Measurements from ENCODE around the gene HLA-DQB2. TPM values are rescaled to one million over a fixed set of nuclear protein-coding genes. Genes with fewer than 3 reads are reported as not detected.
"Not testable (repeated sequence)": the region's sequence is repeated elsewhere in the genome, so short reads cannot be mapped to it uniquely, and the experiment has no call there.

HLA-DQB2 gene
- polyA plus RNA-seq (2012; ENCODE audit: insufficient read depth, insufficient read length, low read depth), result not detected

DNA sequence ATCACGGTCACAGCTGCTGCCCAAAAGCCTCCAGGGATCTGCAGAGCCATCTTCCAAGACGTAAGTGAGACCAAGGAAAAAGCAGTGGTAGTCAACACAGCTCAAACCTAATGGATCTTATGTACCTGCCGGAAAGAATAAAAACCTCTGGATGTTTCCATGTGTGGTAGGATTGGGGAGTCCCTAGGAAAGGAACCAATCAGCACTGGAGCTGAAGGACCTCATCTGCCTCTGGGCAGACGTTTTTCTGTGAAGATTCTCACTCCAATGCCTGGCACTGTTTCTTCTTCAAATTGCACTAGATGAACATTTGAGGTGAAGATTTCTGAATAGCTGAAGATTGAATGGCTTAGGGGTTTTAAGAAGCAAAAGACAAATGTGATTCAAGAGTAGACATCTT lies at the start of gene HLA-DQB2:
HLA-DQB2 (minus strand) TSS at position 112 of the 400 bp plus-strand sequence; CDS start at position 50, 62 bp downstream.
- Histone ChIP-seq H3K9me3 (no peaks in the 10 kb centered on the region), H3K27me3 (peaks cover 60% of the 10 kb centered on the region), H3K4me1 (no peaks in the 10 kb centered on the region), H3K4me3 (ENCODE audit: low read depth, low read length) (no peak within 1 kb of the TSS), H3K36me3 (no peaks in the 10 kb centered on the region)
- TF ChIP-seq, protein P1, sequence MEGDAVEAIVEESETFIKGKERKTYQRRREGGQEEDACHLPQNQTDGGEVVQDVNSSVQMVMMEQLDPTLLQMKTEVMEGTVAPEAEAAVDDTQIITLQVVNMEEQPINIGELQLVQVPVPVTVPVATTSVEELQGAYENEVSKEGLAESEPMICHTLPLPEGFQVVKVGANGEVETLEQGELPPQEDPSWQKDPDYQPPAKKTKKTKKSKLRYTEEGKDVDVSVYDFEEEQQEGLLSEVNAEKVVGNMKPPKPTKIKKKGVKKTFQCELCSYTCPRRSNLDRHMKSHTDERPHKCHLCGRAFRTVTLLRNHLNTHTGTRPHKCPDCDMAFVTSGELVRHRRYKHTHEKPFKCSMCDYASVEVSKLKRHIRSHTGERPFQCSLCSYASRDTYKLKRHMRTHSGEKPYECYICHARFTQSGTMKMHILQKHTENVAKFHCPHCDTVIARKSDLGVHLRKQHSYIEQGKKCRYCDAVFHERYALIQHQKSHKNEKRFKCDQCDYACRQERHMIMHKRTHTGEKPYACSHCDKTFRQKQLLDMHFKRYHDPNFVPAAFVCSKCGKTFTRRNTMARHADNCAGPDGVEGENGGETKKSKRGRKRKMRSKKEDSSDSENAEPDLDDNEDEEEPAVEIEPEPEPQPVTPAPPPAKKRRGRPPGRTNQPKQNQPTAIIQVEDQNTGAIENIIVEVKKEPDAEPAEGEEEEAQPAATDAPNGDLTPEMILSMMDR (IDR thresholded peaks at IDR 0.05; ENCODE audit: low read depth, low read length), result no peak
- DNase-seq, result no peak

GRCh38 chr6:32809171-32809570 lies 45.8 kb upstream of the HLA-DQB2 start:
- TF ChIP-seq, protein P1 (IDR thresholded peaks at IDR 0.05; ENCODE audit: low read depth, low read length), result no peak
- Histone ChIP-seq H3K9me3 (no peaks in the 10 kb centered on the region), H3K27me3 (peaks cover 37% of the 10 kb centered on the region), H3K36me3 (no peaks in the 10 kb centered on the region), H3K4me1 (no peaks in the 10 kb centered on the region), H3K4me3 (ENCODE audit: low read depth, low read length) (no peak overlapping the region)
- DNase-seq, result no peak

- no peaks in the 10 kb centered on the region for H3K9me3 ChIP-seq
- no peak overlapping the region for H3K4me3 ChIP-seq (ENCODE audit: low read depth, low read length)
- no peak for DNase-seq
- no peaks in the 10 kb centered on the region for H3K36me3 ChIP-seq
- H3K4me1 ChIP-seq, result no peaks in the 10 kb centered on the region
- H3K27me3 ChIP-seq, result peaks cover 35% of the 10 kb centered on the region
- TF ChIP-seq, protein P1 (IDR thresholded peaks at IDR 0.05; ENCODE audit: low read depth, low read length), result no peak
Observed at GRCh38 chr6:32807020-32807580, 43.8 kb upstream of the HLA-DQB2 start.

GRCh38 chr6:32805404-32805803 lies 42.1 kb upstream of the HLA-DQB2 start:
- peaks cover 44% of the 10 kb centered on the region for H3K27me3 ChIP-seq
- not testable (repeated sequence) for H3K36me3 ChIP-seq; DNase-seq; H3K9me3 ChIP-seq; H3K4me3 ChIP-seq (ENCODE audit: low read depth, low read length); H3K4me1 ChIP-seq

GRCh38 chr6:32803416-32803815 lies 40.1 kb upstream of the HLA-DQB2 start:
- Histone ChIP-seq H3K27me3 (peaks cover 44% of the 10 kb centered on the region), H3K4me1 (no peaks in the 10 kb centered on the region), H3K9me3 (no peaks in the 10 kb centered on the region), H3K4me3 (ENCODE audit: low read depth, low read length) (no peak overlapping the region), H3K36me3 (no peaks in the 10 kb centered on the region)
- no peak for DNase-seq
- TF ChIP-seq, protein P1 (IDR thresholded peaks at IDR 0.05; ENCODE audit: low read depth, low read length), result no peak

- Histone ChIP-seq H3K4me1 (no peaks in the 10 kb centered on the region; the same call in 1 of the 2 replicates), H3K9me3 (no peaks in the 10 kb centered on the region), H3K27me3 (peaks cover 64% of the 10 kb centered on the region), H3K36me3 (no peaks in the 10 kb centered on the region), H3K4me3 (ENCODE audit: low read depth, low read length) (no peak overlapping the region)
- DNase-seq, result no peak
- TF ChIP-seq, protein P1 (IDR thresholded peaks at IDR 0.05; ENCODE audit: low read depth, low read length), result no peak
Observed at GRCh38 chr6:32799740-32800139, 36.4 kb upstream of the HLA-DQB2 start.
